ENCODE results near the gene PGM2. TPM values are rescaled to one million over a fixed set of nuclear protein-coding genes. Genes with fewer than 3 reads are reported as not detected.

PGM2 gene
- polyA plus RNA-seq, 1 of the 3 experiments (the other 2 are of a cell fraction) = 12.7 TPM

DNA sequence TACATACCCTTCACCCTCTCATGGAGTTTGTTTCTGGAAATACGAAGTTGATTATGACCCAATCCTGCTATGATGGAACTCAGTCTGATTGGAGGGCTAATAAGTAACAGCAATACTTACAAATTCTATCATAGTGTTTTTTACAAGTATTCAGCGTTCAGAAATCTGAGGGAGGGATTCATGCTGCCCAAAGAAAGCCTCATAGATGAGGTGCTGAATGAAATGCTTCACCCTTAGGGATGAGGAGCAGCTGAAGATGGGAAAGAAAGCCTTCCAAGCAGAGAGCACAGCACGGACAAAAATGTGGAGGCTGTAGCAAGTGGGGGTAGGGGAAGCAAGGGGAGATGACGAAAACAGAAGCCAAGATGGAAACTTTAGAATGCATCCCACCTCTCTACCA is 36.5 kb downstream of the PGM2 start:
- H3K9me3 ChIP-seq = no peaks in the 10 kb centered on the region
- 95% methylated on average over 4 of the region's 4 CpGs for WGBS (ENCODE audit: low lambda C conversion rate)
- no peaks in the 10 kb centered on the region for H3F3A ChIP-seq (replicated peaks; ENCODE audit: insufficient read depth)
- H3K27me3 ChIP-seq (ENCODE audit: insufficient read depth) = no peaks in the 10 kb centered on the region
- no peaks in the 10 kb centered on the region; a peak in 1 of 4 replicates for H3K4me1 ChIP-seq (ENCODE audit: control insufficient read depth in 1 of 2, insufficient read depth in 2 of 2, low read depth in 1 of 2, low read length in 1 of 2)
- H3K27ac ChIP-seq (ENCODE audit: low read depth in 2 of 2, low read length in 1 of 2) = no peak overlapping the region
- no peak overlapping the region for H3K4me3 ChIP-seq (ENCODE audit: low read depth in 2 of 2, low read length in 1 of 2)
- DNase-seq = no peak
- no peak for TF ChIP-seq RCOR1 (IDR thresholded peaks at IDR 0.05; ENCODE audit: low read length)
- TF ChIP-seq SMC3 (IDR thresholded peaks at IDR 0.05; ENCODE audit: low read depth, low read length) = no peak
- TF ChIP-seq GATA2 (CRISPR knock-in tag; IDR thresholded peaks at IDR 0.05) = no peak
- TF ChIP-seq NFIC (IDR thresholded peaks at IDR 0.05; ENCODE audit: borderline replicate concordance) = no peak
- no peak for TF ChIP-seq SIN3A (IDR thresholded peaks at IDR 0.05; ENCODE audit: borderline replicate concordance, low read depth, low read length)
- TF ChIP-seq FOXJ3 (CRISPR knock-in tag; IDR thresholded peaks at IDR 0.05) = no peak
- TF ChIP-seq ZBTB33 (IDR thresholded peaks at IDR 0.05; ENCODE audit: borderline replicate concordance, low read depth) = no peak
- no peak for TF ChIP-seq YY1 (IDR thresholded peaks at IDR 0.05; ENCODE audit: low read depth)
- no peak for TF ChIP-seq MEF2A (IDR thresholded peaks at IDR 0.05; ENCODE audit: borderline replicate concordance, low read depth)
- TF ChIP-seq, protein P1, sequence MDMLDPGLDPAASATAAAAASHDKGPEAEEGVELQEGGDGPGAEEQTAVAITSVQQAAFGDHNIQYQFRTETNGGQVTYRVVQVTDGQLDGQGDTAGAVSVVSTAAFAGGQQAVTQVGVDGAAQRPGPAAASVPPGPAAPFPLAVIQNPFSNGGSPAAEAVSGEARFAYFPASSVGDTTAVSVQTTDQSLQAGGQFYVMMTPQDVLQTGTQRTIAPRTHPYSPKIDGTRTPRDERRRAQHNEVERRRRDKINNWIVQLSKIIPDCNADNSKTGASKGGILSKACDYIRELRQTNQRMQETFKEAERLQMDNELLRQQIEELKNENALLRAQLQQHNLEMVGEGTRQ (IDR thresholded peaks at IDR 0.05; ENCODE audit: borderline replicate concordance, low read depth, low read length) = no peak
- TF ChIP-seq FOSL2 (IDR thresholded peaks at IDR 0.05; ENCODE audit: borderline replicate concordance, low read depth) = no peak
- CTCF ChIA-PET = interaction anchor here (1.0 kb wide), 1 partner anchor 55 kb away, joined by 4 read pairs; no protein-coding TSS in a partner anchor
- no peak overlapping the region for H3K4me2 ChIP-seq
- no peaks in the 10 kb centered on the region for H3K9me2 ChIP-seq
- peaks cover 12 to 17% of the 10 kb centered on the region in 2 experiments for H3K36me3 ChIP-seq (replicated peaks in 1 of 2; ENCODE audit: control insufficient read depth in 1 of 2, insufficient read depth in 2 of 2, low read length in 1 of 2)
- H4K20me1 ChIP-seq (ENCODE audit: insufficient read depth) = no peaks in the 10 kb centered on the region
- POLR2A ChIA-PET = no interaction called here
- no peak overlapping the region for H2AFZ ChIP-seq (ENCODE audit: low read depth)
- H3K9ac ChIP-seq = no peak overlapping the region
- H3K79me2 ChIP-seq (ENCODE audit: insufficient read depth) = no peaks in the 10 kb centered on the region

DNA sequence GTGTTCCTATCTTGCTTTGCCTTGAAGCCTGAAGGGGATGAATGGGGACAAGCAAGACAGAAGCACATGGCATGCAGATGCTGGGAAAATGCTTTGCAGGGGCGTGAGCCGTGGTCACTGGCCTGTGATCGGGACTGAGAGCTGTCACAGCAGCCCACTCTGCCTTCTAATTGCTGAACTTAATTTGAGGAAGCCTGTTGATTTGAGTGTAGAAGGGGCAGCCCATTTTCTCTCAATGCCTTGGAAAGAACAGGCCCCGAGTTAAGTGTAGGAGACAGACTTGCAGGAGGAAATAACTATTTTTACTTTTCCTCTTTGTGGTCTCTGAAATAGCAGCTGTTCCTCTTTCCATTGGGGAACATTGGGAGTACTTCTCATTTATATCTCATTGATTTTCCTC is 38.3 kb downstream of the PGM2 start:
- H3F3A ChIP-seq (replicated peaks; ENCODE audit: insufficient read depth) = no peaks in the 10 kb centered on the region
- ChIA-PET POLR2A (no interaction called here), CTCF (no interaction called here)
- H3K9me3 ChIP-seq = no peaks in the 10 kb centered on the region
- no peak for TF ChIP-seq SMC3 (IDR thresholded peaks at IDR 0.05; ENCODE audit: low read depth, low read length)
- no peak for TF ChIP-seq USF1 (IDR thresholded peaks at IDR 0.05; ENCODE audit: borderline replicate concordance, low read depth)
- no peak for TF ChIP-seq EP300 (IDR thresholded peaks at IDR 0.05; ENCODE audit: borderline replicate concordance in 1 of 2, low read depth in 1 of 2, low read length in 1 of 2)
- no peak for TF ChIP-seq IRF3 (IDR thresholded peaks at IDR 0.05; ENCODE audit: low read depth, low read length)
- TF ChIP-seq RFX5 (IDR thresholded peaks at IDR 0.05; ENCODE audit: low read length) = no peak
- no peak for TF ChIP-seq POLR2AphosphoS5 (IDR thresholded peaks at IDR 0.05; ENCODE audit: low read depth, low read length)
- no peak for TF ChIP-seq TEAD4 (IDR thresholded peaks at IDR 0.05; ENCODE audit: borderline replicate concordance, insufficient read depth)
- no peak for TF ChIP-seq JUND (IDR thresholded peaks at IDR 0.05)
- no peak for TF ChIP-seq FOXM1 (IDR thresholded peaks at IDR 0.05; ENCODE audit: low read depth)
- TF ChIP-seq, protein P2, sequence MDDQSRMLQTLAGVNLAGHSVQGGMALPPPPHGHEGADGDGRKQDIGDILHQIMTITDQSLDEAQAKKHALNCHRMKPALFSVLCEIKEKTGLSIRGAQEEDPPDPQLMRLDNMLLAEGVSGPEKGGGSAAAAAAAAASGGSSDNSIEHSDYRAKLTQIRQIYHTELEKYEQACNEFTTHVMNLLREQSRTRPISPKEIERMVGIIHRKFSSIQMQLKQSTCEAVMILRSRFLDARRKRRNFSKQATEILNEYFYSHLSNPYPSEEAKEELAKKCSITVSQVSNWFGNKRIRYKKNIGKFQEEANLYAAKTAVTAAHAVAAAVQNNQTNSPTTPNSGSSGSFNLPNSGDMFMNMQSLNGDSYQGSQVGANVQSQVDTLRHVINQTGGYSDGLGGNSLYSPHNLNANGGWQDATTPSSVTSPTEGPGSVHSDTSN (IDR thresholded peaks at IDR 0.05) = no peak
- DNase-seq = no peak
- H3K9me2 ChIP-seq = no peaks in the 10 kb centered on the region
- no peak overlapping the region for H2AFZ ChIP-seq (ENCODE audit: low read depth)
- H3K9ac ChIP-seq = no peak overlapping the region
- no peaks in the 10 kb centered on the region; a peak in 1 of 4 replicates for H3K4me1 ChIP-seq (ENCODE audit: control insufficient read depth in 1 of 2, insufficient read depth in 2 of 2, low read depth in 1 of 2, low read length in 1 of 2)
- H4K20me1 ChIP-seq (ENCODE audit: insufficient read depth) = no peaks in the 10 kb centered on the region
- no peaks in the 10 kb centered on the region for H3K27me3 ChIP-seq (ENCODE audit: insufficient read depth)
- H3K79me2 ChIP-seq (ENCODE audit: insufficient read depth) = no peaks in the 10 kb centered on the region
- no peak overlapping the region for H3K4me2 ChIP-seq
- peaks cover 12 to 15% of the 10 kb centered on the region in 2 experiments for H3K36me3 ChIP-seq (replicated peaks in 1 of 2; ENCODE audit: control insufficient read depth in 1 of 2, insufficient read depth in 2 of 2, low read length in 1 of 2)
- H3K4me3 ChIP-seq (ENCODE audit: low read depth in 2 of 2, low read length in 1 of 2) = no peak overlapping the region
- H3K27ac ChIP-seq (ENCODE audit: low read depth in 2 of 2, low read length in 1 of 2) = no peak overlapping the region
- 91% methylated on average over 4 of the region's 4 CpGs for WGBS (ENCODE audit: low lambda C conversion rate)

All from SK-N-SH (cell line).